T-helper 2 cell treated with Interferon-gamma antibody and Interleukin-4, amounts not matched to agents 5 μg/mL and 100 μg/mL, for 36 hours (primary cell): ENCODE measurements around the gene WASF3.

Experiments used
- DNase-seq: peaks from one replicate; pipeline ENCODE4 v3.0.0; 2021; ENCODE audit warnings: low spot score
- H3K27ac Mint-ChIP-seq: one replicate; pipeline ENCODE4 v1.8.0; 2021; ENCODE audit warnings: mild to moderate bottlenecking, mixed read lengths
- H3K27me3 Mint-ChIP-seq: one replicate; pipeline ENCODE4 v1.8.0; 2021; ENCODE audit warnings: low read depth, mixed read lengths
- H3K36me3 Mint-ChIP-seq: one replicate; pipeline ENCODE4 v1.8.0; 2021; ENCODE audit warnings: low read depth, mixed read lengths
- H3K4me1 Mint-ChIP-seq: one replicate; pipeline ENCODE4 v1.8.0; 2021; ENCODE audit warnings: low read depth, mixed read lengths
- H3K4me3 Mint-ChIP-seq: one replicate; pipeline ENCODE4 v1.8.0; 2022; ENCODE audit warnings: mild to moderate bottlenecking, moderate library complexity, mixed read lengths
- H3K9me3 Mint-ChIP-seq: one replicate; pipeline ENCODE4 v1.8.0; 2021; ENCODE audit warnings: mixed read lengths

WASF3 gene

GRCh38 chr13:26534036-26534726 lies 23.3 kb upstream of the WASF3 start:
- no peak overlapping the region for H3K4me3 Mint-ChIP-seq
- H3K27ac Mint-ChIP-seq, result no peak overlapping the region
- no peaks in the 10 kb centered on the region for H3K4me1 Mint-ChIP-seq
- H3K9me3 Mint-ChIP-seq, result no peaks in the 10 kb centered on the region
- no peaks in the 10 kb centered on the region for H3K27me3 Mint-ChIP-seq
- DNase-seq, result no peak
- H3K36me3 Mint-ChIP-seq, result no peaks in the 10 kb centered on the region

GRCh38 chr13:26538363-26539317 lies 18.8 kb upstream of the WASF3 start:
- no peak overlapping the region for H3K27ac Mint-ChIP-seq
- H3K9me3 Mint-ChIP-seq, result no peaks in the 10 kb centered on the region

GRCh38 chr13:26539738-26540292 lies 17.7 kb upstream of the WASF3 start:
- H3K27ac Mint-ChIP-seq, result no peak overlapping the region
- H3K4me3 Mint-ChIP-seq, result no peak overlapping the region

More at GRCh38 chr13:26538363-26539317, 18.8 kb upstream of the WASF3 start:
- Mint-ChIP-seq H3K4me3 (no peak overlapping the region), H3K36me3 (no peaks in the 10 kb centered on the region), H3K4me1 (no peaks in the 10 kb centered on the region), H3K27me3 (peaks cover 4% of the 10 kb centered on the region)
- no peak for DNase-seq

GRCh38 chr13:26540334-26540733 lies 17.1 kb upstream of the WASF3 start:
- no peaks in the 10 kb centered on the region for H3K9me3 Mint-ChIP-seq
- DNase-seq, result no peak
- H3K4me1 Mint-ChIP-seq, result no peaks in the 10 kb centered on the region
- no peak overlapping the region for H3K4me3 Mint-ChIP-seq
- H3K36me3 Mint-ChIP-seq, result no peaks in the 10 kb centered on the region
- H3K27me3 Mint-ChIP-seq, result peaks cover 4% of the 10 kb centered on the region
- no peak overlapping the region for H3K27ac Mint-ChIP-seq

More at GRCh38 chr13:26539738-26540292, 17.7 kb upstream of the WASF3 start:
- no peaks in the 10 kb centered on the region for H3K36me3 Mint-ChIP-seq
- DNase-seq, result no peak
- peaks cover 4% of the 10 kb centered on the region for H3K27me3 Mint-ChIP-seq
- no peaks in the 10 kb centered on the region for H3K4me1 Mint-ChIP-seq
- no peaks in the 10 kb centered on the region for H3K9me3 Mint-ChIP-seq

GRCh38 chr13:26541041-26541440 lies 16.4 kb upstream of the WASF3 start:
- Mint-ChIP-seq H3K9me3 (no peaks in the 10 kb centered on the region), H3K27me3 (peaks cover 4% of the 10 kb centered on the region), H3K4me1 (no peaks in the 10 kb centered on the region), H3K4me3 (no peak overlapping the region), H3K36me3 (no peaks in the 10 kb centered on the region), H3K27ac (no peak overlapping the region)
- DNase-seq, result no peak

- Mint-ChIP-seq H3K27me3 (peaks cover 4% of the 10 kb centered on the region), H3K4me3 (no peak overlapping the region), H3K9me3 (no peaks in the 10 kb centered on the region), H3K36me3 (no peaks in the 10 kb centered on the region), H3K4me1 (no peaks in the 10 kb centered on the region), H3K27ac (no peak overlapping the region)
- DNase-seq, result no peak
These were observed 15.6 kb upstream of the WASF3 start for GRCh38 chr13:26541678-26542568.

- no peak for DNase-seq
- no peak overlapping the region for H3K4me3 Mint-ChIP-seq
- no peak overlapping the region for H3K27ac Mint-ChIP-seq
- peaks cover 4% of the 10 kb centered on the region for H3K27me3 Mint-ChIP-seq
- no peaks in the 10 kb centered on the region for H3K9me3 Mint-ChIP-seq
- no peaks in the 10 kb centered on the region for H3K36me3 Mint-ChIP-seq
- H3K4me1 Mint-ChIP-seq, result no peaks in the 10 kb centered on the region
These were observed 12.8 kb upstream of the WASF3 start for GRCh38 chr13:26544707-26545106.

- no peaks in the 10 kb centered on the region for H3K36me3 Mint-ChIP-seq
- H3K27ac Mint-ChIP-seq, result no peak overlapping the region
- no peak overlapping the region for H3K4me3 Mint-ChIP-seq
- H3K9me3 Mint-ChIP-seq, result no peaks in the 10 kb centered on the region
- H3K27me3 Mint-ChIP-seq, result no peaks in the 10 kb centered on the region
- DNase-seq, result no peak
- no peaks in the 10 kb centered on the region for H3K4me1 Mint-ChIP-seq
These were observed 9.2 kb upstream of the WASF3 start for GRCh38 chr13:26548205-26548765.

- no peaks in the 10 kb centered on the region for H3K4me1 Mint-ChIP-seq
These were observed 7.8 kb upstream of the WASF3 start for GRCh38 chr13:26549713-26550112.

GRCh38 chr13:26551255-26551860 lies 6.1 kb upstream of the WASF3 start:
- Mint-ChIP-seq H3K4me1 (no peaks in the 10 kb centered on the region), H3K27ac (no peak overlapping the region), H3K27me3 (peaks cover 19% of the 10 kb centered on the region), H3K36me3 (no peaks in the 10 kb centered on the region), H3K9me3 (no peaks in the 10 kb centered on the region), H3K4me3 (no peak overlapping the region)
- DNase-seq, result no peak

More at GRCh38 chr13:26549713-26550112, 7.8 kb upstream of the WASF3 start:
- DNase-seq, result no peak
- H3K27me3 Mint-ChIP-seq, result peaks cover 3% of the 10 kb centered on the region
- H3K27ac Mint-ChIP-seq, result no peak overlapping the region
- no peaks in the 10 kb centered on the region for H3K9me3 Mint-ChIP-seq
- no peak overlapping the region for H3K4me3 Mint-ChIP-seq
- no peaks in the 10 kb centered on the region for H3K36me3 Mint-ChIP-seq

GRCh38 chr13:26555413-26555812 lies 2.1 kb upstream of the WASF3 start:
- Mint-ChIP-seq H3K4me1 (peaks cover 3% of the 10 kb centered on the region), H3K27me3 (peaks cover 39% of the 10 kb centered on the region), H3K27ac (no peak overlapping the region), H3K36me3 (no peaks in the 10 kb centered on the region), H3K4me3 (no peak overlapping the region), H3K9me3 (no peaks in the 10 kb centered on the region)
- no peak for DNase-seq

GRCh38 chr13:26557051-26557392 lies 461 bp upstream of the WASF3 start:
- peak overlapping the region; percentile 39 for H3K4me3 Mint-ChIP-seq
- H3K27me3 Mint-ChIP-seq, result peaks cover 39% of the 10 kb centered on the region
- peaks cover 3% of the 10 kb centered on the region for H3K4me1 Mint-ChIP-seq
- H3K36me3 Mint-ChIP-seq, result no peaks in the 10 kb centered on the region
- no peak for DNase-seq
- H3K9me3 Mint-ChIP-seq, result no peaks in the 10 kb centered on the region
- H3K27ac Mint-ChIP-seq, result no peak overlapping the region
